Liver (tissue), 9 donors: ENCODE measurements around the gene SRSF10. TPM values are rescaled to one million over a fixed set of nuclear protein-coding genes. Genes with fewer than 3 reads are reported as not detected.

Experiments used
- DNase-seq: peaks from one replicate; pipeline ENCODE4 v3.0.0-alpha.2; 2017; ENCODE audit warnings: low spot score
- H3K27ac ChIP-seq, 2 donors: one replicate each; pipeline ENCODE4 v1.7.0; 2013; ENCODE audit warnings: inconsistent platforms in 2 of 2, low read length in 2 of 2, control low read depth in 1 of 2, low read depth in 1 of 2, mild to moderate bottlenecking in 1 of 2
- H3K27me3 ChIP-seq, 4 donors: one replicate each; pipeline versions ENCODE4 v1.6.1 to v1.7.0; 2013; ENCODE audit warnings: low read length in 3 of 4, inconsistent platforms in 1 of 4, mild to moderate bottlenecking in 1 of 4, moderate library complexity in 1 of 4; ENCODE audit not compliant: control insufficient read depth in 4 of 4, insufficient read depth in 4 of 4
- H3K36me3 ChIP-seq, 4 donors: one replicate each; pipeline versions ENCODE4 v1.6.1 to v1.7.0; 2013; ENCODE audit warnings: low read length in 3 of 4, mild to moderate bottlenecking in 3 of 4, low read depth in 1 of 4, moderate library complexity in 1 of 4; ENCODE audit not compliant: control insufficient read depth in 4 of 4, insufficient read depth in 3 of 4
- H3K4me1 ChIP-seq, 4 donors: one replicate each; pipeline versions ENCODE4 v1.6.1 to v1.7.0; 2013; ENCODE audit warnings: low read length in 3 of 4, mild to moderate bottlenecking in 3 of 4, moderate library complexity in 1 of 4; ENCODE audit not compliant: control insufficient read depth in 4 of 4, insufficient read depth in 4 of 4
- H3K4me3 ChIP-seq, 3 donors: one replicate each; pipeline versions ENCODE4 v1.6.1 to v1.7.0; 2013; ENCODE audit warnings: low read length in 3 of 3, control low read depth in 1 of 3, low read depth in 1 of 3, mild to moderate bottlenecking in 1 of 3
- H3K9ac ChIP-seq, 2 donors: one replicate each; pipeline ENCODE4 v1.7.0; 2013; ENCODE audit warnings: low read length in 2 of 2, mild to moderate bottlenecking in 2 of 2, moderate library complexity in 2 of 2, control low read depth in 1 of 2, low read depth in 1 of 2
- H3K9me3 ChIP-seq, 4 donors: one replicate each; pipeline versions ENCODE4 v1.6.1 to v1.7.0; 2013; ENCODE audit warnings: low read length in 3 of 4; ENCODE audit not compliant: control insufficient read depth in 4 of 4
- ATF3 ChIP-seq: IDR thresholded peaks from 2 replicates; pipeline ENCODE4 v1.6.1; 2016; ENCODE audit warnings: antibody characterized with exemption
- EGR1 ChIP-seq, 2 donors: IDR thresholded peaks; 2 replicates each; pipeline ENCODE4 v1.6.1; 2016 to 2018; ENCODE audit warnings: antibody characterized with exemption in 2 of 2, low read depth in 2 of 2
- FOXA1 ChIP-seq: IDR thresholded peaks from 2 replicates; pipeline ENCODE4 v1.6.1; 2016; ENCODE audit warnings: antibody characterized with exemption
- GABPA ChIP-seq, 2 donors: IDR thresholded peaks in 1 of 2; conservative IDR thresholded peaks in 1 of 2; 2 replicates each; pipeline ENCODE4 v1.6.1; 2016; ENCODE audit warnings: antibody characterized with exemption in 2 of 2, mild to moderate bottlenecking in 1 of 2, moderate library complexity in 1 of 2
- HNF4A ChIP-seq, 2 donors: conservative IDR thresholded peaks; 2 replicates each; pipeline ENCODE4 v1.6.1; 2016; ENCODE audit warnings: antibody characterized with exemption in 2 of 2, mild to moderate bottlenecking in 2 of 2
- HNF4G ChIP-seq: IDR thresholded peaks from 2 replicates; pipeline ENCODE4 v1.6.1; 2016; ENCODE audit warnings: antibody characterized with exemption
- JUND ChIP-seq, 2 donors: IDR thresholded peaks; 2 replicates each; pipeline ENCODE4 v1.6.1; 2016; ENCODE audit warnings: antibody characterized with exemption in 2 of 2
- NR2F2 ChIP-seq: IDR thresholded peaks from 2 replicates; pipeline ENCODE4 v1.6.1; 2016; ENCODE audit warnings: antibody characterized with exemption
- RAD21 ChIP-seq, 2 donors: IDR thresholded peaks; 2 replicates each; pipeline ENCODE4 v1.6.1; 2016; ENCODE audit warnings: antibody characterized with exemption in 2 of 2, mild to moderate bottlenecking in 2 of 2
- REST ChIP-seq: IDR thresholded peaks from 2 replicates; pipeline ENCODE4 v1.6.1; 2016; ENCODE audit warnings: antibody characterized with exemption, mild to moderate bottlenecking
- RXRA ChIP-seq, 2 donors: IDR thresholded peaks; 2 replicates each; pipeline ENCODE4 v1.6.1; 2017 to 2018; ENCODE audit warnings: antibody characterized with exemption in 2 of 2, mild to moderate bottlenecking in 1 of 2
- SP1 ChIP-seq: IDR thresholded peaks from 2 replicates; pipeline ENCODE4 v1.6.1; 2018; ENCODE audit warnings: antibody characterized with exemption, mild to moderate bottlenecking
- TAF1 ChIP-seq: conservative IDR thresholded peaks from 2 replicates; pipeline ENCODE4 v1.6.1; 2016; ENCODE audit warnings: antibody characterized with exemption, mild to moderate bottlenecking
- YY1 ChIP-seq: IDR thresholded peaks from 2 replicates; pipeline ENCODE4 v1.6.1; 2016; ENCODE audit warnings: antibody characterized with exemption, mild to moderate bottlenecking
- ZBTB33 ChIP-seq: IDR thresholded peaks from 2 replicates; pipeline ENCODE4 v1.6.1; 2016; ENCODE audit warnings: antibody characterized with exemption
- WGBS: extraction: QIAGEN DNeasy Blood & Tissue Kit; methylation state at CpG from one replicate; pipeline ENCODE4 v1.1.7; 2013; 5-methylcytosine and 5-hydroxymethylcytosine counted together
- polyA plus RNA-seq, 2 donors: library from polyadenylated mRNA; stranded (reverse) in 1 of 2; unstranded in 1 of 2; fragments of 200-250 nt in 1 of 2; fragments of >200 nt in 1 of 2; fragmentation: Nextera tagmentation in 1 of 2; extraction: Ambion mirVana in 1 of 2; gene quantifications; one replicate each; pipeline versions ENCODE4 v1.2.1 to v1.2.3, GENCODE V29; 2013 to 2015
- total RNA-seq, 2 donors: library from RNA; depleted of rRNA; stranded (reverse); fragments of >200 nt; gene quantifications; one replicate each; pipeline ENCODE4 v1.2.3, GENCODE V29; 2014
- TF ChIP-seq, protein P1 (sequence below): IDR thresholded peaks from 2 replicates; pipeline ENCODE4 v1.6.1; 2016; ENCODE audit warnings: antibody characterized with exemption
- donor health status: healthy.
- donor health status: healthy.
- donor health status: healthy.
- donor health status: healthy.
- donor health status: healthy.

The SRSF10 gene
- total and polyA plus RNA-seq, 4 donors: 29.9 to 77.5 (median 63.8) TPM

GRCh38 chr1:24027838-24028468 lies 47.8 kb upstream of the SRSF10 start (continued):
- no peak for TF ChIP-seq ZBTB33

DNA sequence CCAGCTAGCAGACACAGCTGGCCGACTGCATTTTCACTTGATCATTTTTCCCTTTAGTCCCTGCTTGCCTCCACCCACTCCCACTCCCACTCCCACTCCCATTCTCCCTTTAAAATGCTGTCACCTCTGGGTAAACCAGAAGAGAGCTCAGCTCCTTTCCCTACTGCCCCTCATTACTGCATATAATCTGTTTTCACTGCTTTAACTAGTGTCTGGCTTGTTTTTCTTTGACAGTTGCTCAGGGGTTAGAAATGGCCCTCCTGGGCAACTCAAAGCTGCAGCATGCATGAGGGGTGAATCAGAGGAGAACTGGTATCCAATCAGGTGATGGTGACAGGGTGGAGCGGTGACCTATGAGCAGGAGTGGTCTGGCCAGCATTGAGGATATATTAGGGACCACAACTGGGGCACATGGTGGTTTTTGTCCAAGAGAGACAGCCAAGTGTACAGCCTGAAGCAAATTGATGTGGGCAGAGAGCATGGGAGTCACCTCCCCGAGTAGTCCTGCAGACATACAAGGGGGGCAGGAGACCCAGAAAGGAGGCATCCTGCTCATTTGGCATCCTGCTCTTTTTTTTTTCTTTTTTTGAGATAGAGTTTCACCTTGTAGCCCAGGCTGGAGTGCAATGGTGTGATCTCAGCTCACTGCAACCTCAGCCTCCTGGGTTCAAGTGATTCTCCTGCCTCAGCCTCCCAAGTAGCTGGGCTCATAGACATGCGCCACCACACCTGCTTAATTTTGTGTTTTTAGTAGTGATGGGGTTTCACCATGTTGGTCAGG lies 42.6 kb upstream of the SRSF10 start:
- no peaks in the 10 kb centered on the region for H3K36me3 ChIP-seq
- TF ChIP-seq HNF4A (conservative IDR thresholded peaks at IDR 0.05) (no peak), YY1 (no peak), JUND (IDR thresholded peaks at IDR 0.05) (no peak), HNF4G (no peak), TAF1 (no peak), GABPA (IDR thresholded peaks at IDR 0.05 in 1 of 2, conservative IDR thresholded peaks at IDR 0.05 in 1 of 2) (no peak), NR2F2 (no peak), RXRA (IDR thresholded peaks at IDR 0.05) (no peak), RAD21 (IDR thresholded peaks at IDR 0.05) (no peak), SP1 (no peak), FOXA1 (no peak), ATF3 (no peak)
- TF ChIP-seq, protein P1, sequence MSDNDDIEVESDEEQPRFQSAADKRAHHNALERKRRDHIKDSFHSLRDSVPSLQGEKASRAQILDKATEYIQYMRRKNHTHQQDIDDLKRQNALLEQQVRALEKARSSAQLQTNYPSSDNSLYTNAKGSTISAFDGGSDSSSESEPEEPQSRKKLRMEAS: no peak
- 90% methylated on average over 4 of the region's 4 CpGs for WGBS
- H3K4me3 ChIP-seq: no peak overlapping the region
- H3K27me3 ChIP-seq: no peaks in the 10 kb centered on the region
- H3K4me1 ChIP-seq: peaks cover 9 to 23% (median 19%) of the 10 kb centered on the region in 4 donors
- no peak overlapping the region for H3K27ac ChIP-seq
- no peaks in the 10 kb centered on the region for H3K9me3 ChIP-seq
- H3K9ac ChIP-seq: no peak overlapping the region
- no peak for DNase-seq

DNA sequence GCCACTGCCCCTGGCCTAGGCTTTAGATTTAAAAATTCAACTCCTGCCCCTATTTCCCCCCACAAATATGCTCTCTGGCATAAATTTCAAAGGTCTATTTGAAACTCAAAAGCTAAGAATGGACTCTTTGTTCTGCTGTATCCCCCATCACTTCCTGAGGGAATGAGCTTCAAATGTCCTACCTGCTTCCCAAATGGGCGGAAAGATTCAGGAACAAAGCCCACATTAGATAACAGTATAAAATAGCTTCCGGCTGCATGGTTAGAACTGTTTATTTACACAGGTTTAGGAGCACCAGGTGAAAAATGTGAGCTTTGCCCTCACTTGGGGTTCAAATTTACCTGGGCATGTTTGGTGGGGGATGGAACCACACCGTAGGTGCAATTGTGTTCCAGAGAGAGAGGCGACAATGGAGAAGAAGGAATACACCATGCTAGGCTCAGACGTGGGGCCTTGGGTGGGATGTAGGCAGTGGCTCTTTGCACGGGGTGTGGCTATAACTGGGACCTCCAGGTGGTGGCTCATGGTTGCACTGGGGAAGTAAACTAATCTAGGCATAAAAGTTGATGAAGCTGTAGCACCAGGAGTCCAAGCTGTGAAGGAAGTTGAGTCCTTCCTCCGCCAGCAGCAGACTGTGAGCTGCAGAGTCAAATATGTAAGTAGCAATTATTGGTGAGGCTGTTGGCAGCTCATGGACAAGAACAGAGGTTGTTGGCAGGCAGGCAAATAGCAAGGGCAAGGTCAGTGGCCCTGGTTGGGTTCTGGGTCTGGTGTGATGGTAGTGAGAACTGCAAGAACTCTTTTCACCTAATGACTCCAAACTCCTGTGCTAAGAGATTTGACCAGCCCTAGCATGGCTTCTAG lies 41.5 kb upstream of the SRSF10 start:
- H3K27ac ChIP-seq: no peak overlapping the region
- no peak for DNase-seq

More for the DNA sequence above, 41.5 kb upstream of the SRSF10 start:
- Histone ChIP-seq H3K27me3 (no peaks in the 10 kb centered on the region), H3K9me3 (no peaks in the 10 kb centered on the region), H3K9ac (no peak overlapping the region), H3K4me3 (no peak overlapping the region), H3K4me1 (peaks cover 9 to 23% (median 19%) of the 10 kb centered on the region in 4 donors), H3K36me3 (no peaks in the 10 kb centered on the region)
- 44% methylated on average over 7 of the region's 7 CpGs for WGBS
- TF ChIP-seq ZBTB33: no peak
- peak; percentile 55 to 70 for TF ChIP-seq RXRA (IDR thresholded peaks at IDR 0.05)
- TF ChIP-seq YY1: no peak
- TF ChIP-seq TAF1: no peak
- TF ChIP-seq RAD21 (IDR thresholded peaks at IDR 0.05): peak in 1 of 2 donors; percentile 18
- TF ChIP-seq EGR1 (IDR thresholded peaks at IDR 0.05; ENCODE audit: low read depth in 2 of 2): no peak
- peak; percentile 31 to 35 for TF ChIP-seq HNF4A (conservative IDR thresholded peaks at IDR 0.05)
- TF ChIP-seq, protein P1: peak; percentile 44
- peak; percentile 43 for TF ChIP-seq SP1
- no peak for TF ChIP-seq REST
